M059J (cell line): ENCODE data around the gene BTBD16. TPM values are rescaled to one million over a fixed set of nuclear protein-coding genes. Genes with fewer than 3 reads are reported as not detected.

Source experiments
- DNase-seq: peaks from one replicate; pipeline ENCODE4 v3.0.0-alpha.2; 2012; ENCODE audit warnings: low read depth
- total RNA-seq: library from RNA; depleted of rRNA; stranded (reverse); fragments of >200 nt; shearing (Covaris generic); gene quantifications from 2 replicates; pipeline ENCODE4 v1.2.3, GENCODE V29; 2014

Gene BTBD16
- total RNA-seq, 1 experiment from 2014 or later, result 0.05 TPM

DNA sequence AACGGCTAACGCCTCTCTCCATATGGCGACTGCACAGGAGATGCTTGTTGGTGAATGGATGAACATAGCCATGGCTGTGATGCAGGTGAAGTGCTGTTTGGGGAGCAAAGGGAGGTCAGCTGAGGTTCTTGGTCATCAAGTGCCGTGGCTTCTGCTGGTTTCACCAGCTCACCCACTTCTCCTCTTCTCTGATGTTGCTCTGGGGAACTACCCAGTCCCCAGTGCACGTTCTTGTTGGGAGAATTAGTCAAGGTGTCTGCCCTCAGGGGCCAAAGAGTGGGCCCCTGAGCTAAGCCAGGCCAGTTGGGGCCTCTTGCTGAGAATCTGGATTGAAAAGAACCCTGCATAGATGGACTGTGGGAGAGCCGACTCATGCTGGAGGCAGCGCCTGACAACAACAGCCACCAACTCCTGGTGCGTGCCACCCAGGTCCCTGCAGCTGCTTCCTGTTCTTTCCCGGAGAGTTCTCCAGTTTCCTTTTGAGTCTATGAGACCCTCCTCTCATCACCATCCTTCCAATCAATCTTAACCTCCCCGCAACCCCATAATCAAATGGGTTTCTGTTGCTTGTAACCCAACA is 3.0 kb downstream of the BTBD16 start:
- DNase-seq, result no peak

DNA sequence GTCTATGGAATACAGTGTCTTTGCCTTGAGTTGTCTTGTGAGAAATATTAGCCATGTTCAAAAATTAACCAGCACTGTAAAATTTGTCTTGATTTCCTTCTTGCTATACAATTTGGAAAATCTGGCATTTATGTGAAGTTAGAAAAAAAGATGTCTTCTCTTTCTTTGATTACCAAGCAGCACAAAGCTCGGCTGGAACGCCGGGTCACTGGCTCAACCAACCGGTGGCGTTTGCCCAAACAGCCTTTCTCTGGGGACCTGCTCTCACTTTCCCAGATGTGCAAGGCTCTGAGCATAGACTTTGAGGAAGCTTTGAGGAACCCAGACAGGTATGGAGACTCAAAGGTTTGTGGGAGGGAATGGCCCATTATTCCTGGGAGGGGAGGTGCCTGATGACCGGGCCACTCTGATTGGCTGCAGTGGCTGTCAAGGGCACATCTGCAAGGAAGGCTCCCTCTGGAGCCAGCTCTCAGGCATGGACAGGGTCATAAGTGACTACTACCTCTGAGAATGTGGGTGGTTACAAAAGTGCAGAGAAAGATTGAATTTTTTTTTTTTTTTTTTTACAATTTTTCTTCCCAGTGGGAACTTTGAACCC is 5.6 kb downstream of the BTBD16 start:
- no peak for DNase-seq

GRCh38 chr10:122277526-122278136 is 6.5 kb downstream of the BTBD16 start:
- DNase-seq, result no peak

DNA sequence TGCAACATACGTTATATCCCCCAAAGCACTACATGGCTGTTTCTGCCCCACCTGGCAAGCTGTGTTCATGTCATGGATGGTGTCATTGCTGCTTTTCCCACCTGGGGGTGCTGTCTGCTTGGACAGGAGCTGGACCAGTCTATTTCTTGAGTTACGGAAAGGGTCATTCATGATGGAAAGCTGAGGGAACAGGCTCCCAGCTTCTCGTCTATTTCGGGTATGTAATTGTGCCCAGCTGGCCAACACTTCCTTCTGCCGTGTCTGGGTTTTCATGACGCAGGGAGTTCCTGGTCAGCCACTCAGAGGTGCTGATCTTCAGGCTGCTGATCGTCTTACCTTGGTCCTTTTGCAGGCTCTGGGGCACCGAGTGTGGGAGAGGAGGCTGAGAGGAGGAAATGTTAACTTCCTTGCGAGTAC is 8.6 kb downstream of the BTBD16 start:
- peak; percentile 45 for DNase-seq

DNA sequence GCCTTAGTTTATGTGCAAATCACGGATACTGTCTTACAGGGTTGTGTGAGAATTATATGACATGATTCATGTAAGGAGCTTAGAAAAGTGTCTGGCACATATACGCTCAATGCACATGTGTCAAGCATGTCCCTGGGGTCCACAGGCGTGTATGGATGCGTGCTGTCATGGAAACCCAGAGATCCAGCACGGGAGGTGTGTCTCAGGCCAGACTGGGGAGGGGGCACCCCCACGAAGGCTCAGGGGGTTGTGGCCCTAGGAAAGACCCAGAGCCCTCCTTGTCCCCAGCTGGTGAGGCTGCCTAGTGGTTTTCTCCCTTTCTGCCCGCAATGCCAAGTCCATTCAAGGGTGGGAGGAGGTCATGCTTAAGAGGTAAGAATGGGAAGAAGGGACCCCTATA is 9.1 kb downstream of the BTBD16 start:
- DNase-seq, result no peak

DNA sequence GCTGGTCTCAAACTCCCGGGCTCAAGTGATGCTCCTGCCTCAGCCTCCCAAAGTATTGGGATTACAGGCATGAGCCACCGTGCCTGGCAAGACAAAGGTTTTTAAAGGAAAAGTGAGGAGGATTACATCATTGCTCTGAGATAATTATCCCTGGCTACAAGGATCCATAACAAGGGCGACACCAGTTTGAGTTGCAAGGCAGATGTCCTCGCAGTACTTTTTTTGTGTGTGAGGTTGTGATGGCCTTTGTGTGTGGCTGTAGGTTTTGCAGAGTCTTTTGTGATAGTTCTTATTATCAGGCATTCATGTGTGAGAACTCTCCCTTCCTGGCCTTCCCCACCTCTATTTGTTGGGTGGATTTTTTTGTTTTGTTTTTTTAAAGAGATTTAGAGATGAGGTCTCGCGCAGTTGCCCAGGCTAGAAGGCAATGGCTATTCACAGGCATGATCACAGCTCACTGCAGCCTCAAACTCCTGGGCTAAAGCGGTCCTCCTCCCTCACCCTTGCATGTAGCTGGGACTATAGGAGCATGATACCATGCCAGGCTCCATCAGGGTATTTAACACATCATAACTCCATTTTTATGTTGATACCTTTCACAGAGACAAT is 10.0 kb downstream of the BTBD16 start:
- DNase-seq, result no peak

DNA sequence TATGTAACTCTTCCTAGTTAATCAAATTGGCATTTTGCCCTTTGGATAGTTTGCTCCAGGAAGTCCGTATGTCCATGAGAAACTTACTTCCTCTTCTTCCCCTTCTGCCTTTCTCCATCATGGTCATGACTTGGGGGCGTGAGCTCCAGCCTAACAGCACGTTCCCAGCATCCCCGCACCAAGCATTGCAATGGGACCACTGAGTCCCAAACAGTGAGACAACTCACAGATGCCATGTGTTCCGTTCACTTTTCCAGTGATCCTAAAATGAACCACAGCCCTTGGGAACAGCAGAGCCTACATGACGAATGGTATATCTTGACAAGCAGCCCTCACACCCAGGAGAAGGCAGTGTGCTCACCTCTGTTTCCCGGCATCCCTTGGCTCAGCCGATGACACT is 10.7 kb downstream of the BTBD16 start:
- no peak for DNase-seq

- DNase-seq, result peak; percentile 74
Measured at GRCh38 chr10:122282253-122282671, 11.2 kb downstream of the BTBD16 start.

- DNase-seq, result no peak
Measured at GRCh38 chr10:122282909-122283308, 11.8 kb downstream of the BTBD16 start.

DNA sequence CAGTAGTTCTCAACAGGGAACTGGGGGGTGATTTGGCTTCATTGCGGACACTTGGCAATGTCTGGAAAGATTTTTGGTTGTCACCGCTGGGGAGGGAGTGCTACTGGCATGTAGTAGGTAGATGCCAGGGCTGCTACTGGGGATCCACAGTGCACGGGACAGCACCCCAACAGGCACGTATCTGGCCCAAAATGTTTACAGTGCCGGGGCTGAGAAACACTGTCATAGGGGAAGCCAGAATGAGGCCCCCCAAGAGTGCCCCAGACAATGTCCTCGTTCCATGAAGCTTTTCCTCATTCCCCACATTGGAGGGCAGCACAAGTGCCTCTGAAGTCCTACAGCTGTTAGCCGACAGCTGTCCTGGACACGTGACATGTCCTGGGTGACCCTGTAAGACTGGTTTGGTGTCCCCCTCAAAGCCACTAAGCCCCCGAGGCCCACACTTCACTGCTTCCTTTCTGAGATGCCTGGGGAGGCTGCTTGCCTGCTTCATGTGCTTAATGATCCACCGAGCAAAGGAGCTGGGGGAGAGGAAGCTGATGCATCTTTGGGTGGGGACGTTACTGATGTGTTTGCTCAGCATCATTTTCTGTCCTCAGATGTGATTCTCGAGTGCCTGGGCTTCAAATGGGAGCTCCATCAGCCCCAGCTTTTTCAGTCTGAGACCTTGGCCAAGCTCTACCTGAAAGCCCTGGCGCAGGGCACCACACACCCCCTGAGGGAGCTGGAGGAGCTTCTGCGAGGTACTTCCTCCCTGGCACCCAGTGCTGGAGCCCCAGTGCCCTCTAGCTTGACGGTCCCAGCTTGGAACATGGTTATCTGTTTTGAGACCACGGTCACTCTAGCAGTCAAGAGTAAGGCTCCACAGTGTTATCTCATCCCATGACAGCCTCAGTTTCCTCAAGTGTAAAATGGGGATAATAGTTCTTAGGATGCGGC is 14.7 kb downstream of the BTBD16 start:
- DNase-seq, result no peak

GRCh38 chr10:122286867-122287266 is 15.8 kb downstream of the BTBD16 start:
- DNase-seq, result peak; percentile 83

DNA sequence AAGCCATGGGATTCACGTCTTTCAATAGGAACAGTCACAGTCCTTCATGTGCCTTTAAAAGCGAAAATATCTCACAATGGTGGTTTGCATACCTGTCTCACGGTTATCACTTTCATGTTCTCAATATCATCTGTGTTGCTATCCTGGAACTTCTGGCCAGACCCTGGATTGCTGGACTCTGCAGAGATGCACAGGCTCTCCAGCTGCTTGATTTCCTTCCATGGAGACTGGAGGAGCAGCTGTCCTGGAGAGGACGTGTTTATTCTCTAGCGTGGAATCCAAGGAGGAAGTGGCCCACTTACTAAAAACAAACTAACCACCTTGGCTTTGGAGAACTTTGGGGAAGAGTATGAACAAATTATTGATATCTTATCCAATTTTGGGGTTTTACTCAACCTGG is 16.5 kb downstream of the BTBD16 start:
- no peak for DNase-seq

- DNase-seq, result no peak
Measured at GRCh38 chr10:122288262-122288661, 17.2 kb downstream of the BTBD16 start.

DNA sequence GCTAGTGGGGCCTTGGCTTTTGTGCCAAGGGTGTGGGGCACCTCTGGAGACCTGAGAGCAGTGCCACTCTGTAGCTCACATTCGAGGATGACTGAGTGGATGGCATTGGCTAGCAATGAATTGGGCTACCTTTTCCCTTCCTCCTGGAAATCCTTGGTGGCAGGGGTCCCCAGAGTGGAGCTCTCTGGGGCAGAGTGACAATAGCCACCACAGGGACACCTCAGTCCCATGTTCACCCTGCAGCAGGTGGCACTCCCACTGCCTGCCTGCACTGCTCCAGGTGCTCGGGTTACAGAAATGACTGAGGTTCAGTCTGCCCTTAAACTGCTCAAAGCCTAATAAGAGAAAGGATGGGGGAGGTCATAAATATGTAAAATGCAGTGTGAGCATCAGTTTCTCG is 17.8 kb downstream of the BTBD16 start:
- no peak for DNase-seq

DNA sequence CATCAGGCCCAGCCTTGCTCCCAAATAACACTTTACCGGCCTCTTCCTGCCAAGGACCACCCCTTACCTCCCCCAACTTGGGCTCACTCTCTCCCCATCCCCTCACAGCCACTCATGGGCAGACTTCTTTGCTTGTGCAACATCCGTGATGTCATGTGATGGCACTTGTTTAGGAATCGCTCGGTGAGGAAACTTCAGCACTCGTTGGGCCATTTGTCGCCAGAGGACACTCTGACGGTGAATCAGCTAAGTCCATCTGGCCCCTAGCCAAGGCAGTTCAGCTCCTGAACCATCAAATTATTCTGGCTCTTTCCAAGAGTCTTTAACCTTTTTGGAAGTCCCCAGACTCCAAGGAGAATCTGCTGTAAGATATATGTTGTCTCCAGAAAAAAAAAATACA is 19.2 kb downstream of the BTBD16 start:
- DNase-seq, result no peak

DNA sequence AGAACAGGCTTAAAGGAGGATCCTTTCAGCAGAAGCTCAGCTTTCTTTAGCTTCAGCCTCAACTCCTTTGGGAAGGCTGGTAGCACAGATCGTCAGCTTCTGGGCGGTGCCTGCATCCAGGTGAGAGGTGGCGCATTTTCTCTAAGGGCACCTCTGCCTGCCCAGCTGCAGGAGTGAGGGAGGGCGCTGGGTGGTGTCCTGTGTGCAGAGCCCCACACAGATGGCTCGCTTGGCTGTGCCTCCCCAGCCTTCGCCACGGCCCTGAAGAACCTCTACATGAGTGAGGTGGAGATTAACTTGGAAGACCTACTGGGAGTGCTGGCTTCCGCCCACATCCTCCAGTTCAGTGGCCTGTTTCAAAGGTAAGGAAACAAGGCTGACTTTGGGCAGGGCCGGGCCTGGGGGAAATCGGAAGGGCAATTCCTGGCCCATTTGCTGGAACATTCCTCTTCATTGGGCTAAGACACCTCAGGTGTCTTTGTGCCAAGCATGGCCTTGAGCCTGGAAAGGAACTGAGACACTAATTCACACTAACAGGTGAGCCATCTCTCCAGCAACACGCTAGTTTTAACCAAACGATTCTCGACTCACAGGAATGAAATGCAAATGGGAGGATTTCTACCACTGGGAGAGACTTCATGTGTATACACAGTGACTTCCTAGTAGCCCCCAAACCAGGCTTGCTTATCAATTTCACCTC is 19.9 kb downstream of the BTBD16 start:
- DNase-seq, result no peak

DNA sequence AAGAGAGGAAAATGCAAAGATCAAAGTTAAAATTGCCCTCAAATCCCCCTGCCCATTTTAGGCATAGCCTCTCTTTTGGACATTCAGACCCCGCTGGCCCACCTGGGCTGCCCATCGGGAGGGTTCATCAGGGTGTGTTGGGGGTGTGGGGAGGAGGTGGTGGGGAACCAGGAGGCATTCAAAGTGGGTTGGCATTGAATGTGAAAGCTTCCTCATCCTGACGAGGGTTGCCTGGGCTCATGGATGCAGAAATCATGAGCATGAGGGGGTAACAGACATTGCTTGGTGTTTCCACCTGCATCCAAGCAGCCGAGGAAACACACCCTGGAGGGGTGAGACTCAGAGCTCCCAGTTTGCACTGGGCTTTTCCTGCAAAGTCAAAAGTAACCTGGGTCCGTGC is 20.6 kb downstream of the BTBD16 start:
- no peak for DNase-seq

DNA sequence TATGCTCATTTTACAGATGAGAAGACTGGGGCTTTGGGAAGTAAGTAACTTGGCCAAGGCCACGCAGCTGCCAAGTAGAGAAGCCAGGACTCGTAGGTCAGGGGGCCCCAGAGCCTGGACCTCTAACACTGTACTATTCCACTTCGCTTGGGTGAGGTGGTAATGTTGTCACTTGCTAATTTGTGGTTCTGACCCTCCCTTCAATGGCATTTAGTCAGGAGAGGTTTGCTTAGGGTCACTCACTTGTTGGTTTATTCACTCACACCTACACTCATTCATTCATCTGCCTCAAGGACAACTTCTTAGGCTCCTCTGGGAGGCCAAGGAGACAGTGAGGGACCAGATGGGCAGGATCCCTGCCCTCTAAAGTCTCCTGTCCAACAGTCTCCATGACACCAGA is 21.3 kb downstream of the BTBD16 start:
- no peak for DNase-seq

DNA sequence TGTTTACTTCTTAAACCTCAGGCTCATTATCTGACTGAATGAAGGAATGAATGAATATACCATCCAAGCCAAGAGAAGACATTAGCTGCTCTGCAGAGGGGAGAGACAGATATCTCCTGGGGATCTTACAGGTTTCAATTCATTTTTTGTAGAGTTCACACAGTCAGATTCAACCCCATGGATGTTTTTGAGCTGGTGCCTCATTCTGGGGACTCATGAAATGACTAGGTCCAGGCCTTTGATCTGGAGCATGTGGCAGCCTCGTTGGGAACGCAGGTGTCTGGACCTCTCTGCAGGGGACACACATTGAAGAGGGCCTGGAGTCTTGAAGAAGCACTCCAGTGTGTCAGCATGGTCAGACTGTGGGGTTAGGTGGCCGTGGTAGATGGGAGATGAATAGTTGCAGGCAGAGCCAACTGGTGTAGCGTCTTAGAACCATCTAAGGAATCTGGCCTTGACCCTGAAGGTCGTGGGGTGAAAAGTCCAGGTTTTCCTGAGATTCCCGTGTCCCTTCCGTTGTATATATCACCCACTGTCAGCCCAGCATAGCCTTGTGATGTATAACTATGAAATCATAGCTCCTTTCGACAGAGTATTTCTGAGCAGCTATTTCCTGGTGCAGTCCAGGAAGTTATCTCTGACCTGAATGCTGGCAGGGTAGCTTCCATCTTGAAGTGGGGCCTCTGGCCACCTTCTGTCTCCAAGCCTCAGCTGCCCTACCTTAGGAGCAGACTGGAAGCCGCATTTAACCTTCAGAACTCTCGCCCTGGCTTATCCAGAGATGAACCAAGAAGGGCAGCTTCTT is 22.3 kb downstream of the BTBD16 start:
- no peak for DNase-seq

DNA sequence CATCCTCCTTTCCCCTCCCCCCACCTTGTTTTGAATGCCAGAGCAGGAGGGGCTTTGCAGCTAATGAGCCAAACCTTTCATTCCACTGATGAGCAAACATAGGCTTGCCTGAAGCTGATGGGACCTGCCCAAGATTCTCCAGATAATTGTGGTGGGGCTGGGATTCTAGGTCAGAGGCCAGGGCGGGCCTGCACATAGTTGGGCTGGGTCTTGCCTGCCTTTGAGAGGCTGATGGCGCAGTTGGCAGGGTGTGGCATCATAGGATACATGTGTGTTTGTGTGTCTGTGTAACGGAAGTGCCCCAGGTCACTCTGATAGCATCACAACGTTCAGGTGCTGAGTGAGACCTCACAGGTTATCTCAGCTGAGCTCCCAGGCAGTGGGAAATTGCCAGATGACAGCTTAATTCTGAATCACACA is 22.9 kb downstream of the BTBD16 start:
- DNase-seq, result no peak
